GM19238 (cell line): Measurements from ENCODE around the gene MTNR1A.

Source experiments
- DNase-seq: peaks from one replicate; pipeline ENCODE4 v3.0.0; 2011; ENCODE audit warnings: low spot score; ENCODE audit not compliant: insufficient read length

Gene MTNR1A

DNA sequence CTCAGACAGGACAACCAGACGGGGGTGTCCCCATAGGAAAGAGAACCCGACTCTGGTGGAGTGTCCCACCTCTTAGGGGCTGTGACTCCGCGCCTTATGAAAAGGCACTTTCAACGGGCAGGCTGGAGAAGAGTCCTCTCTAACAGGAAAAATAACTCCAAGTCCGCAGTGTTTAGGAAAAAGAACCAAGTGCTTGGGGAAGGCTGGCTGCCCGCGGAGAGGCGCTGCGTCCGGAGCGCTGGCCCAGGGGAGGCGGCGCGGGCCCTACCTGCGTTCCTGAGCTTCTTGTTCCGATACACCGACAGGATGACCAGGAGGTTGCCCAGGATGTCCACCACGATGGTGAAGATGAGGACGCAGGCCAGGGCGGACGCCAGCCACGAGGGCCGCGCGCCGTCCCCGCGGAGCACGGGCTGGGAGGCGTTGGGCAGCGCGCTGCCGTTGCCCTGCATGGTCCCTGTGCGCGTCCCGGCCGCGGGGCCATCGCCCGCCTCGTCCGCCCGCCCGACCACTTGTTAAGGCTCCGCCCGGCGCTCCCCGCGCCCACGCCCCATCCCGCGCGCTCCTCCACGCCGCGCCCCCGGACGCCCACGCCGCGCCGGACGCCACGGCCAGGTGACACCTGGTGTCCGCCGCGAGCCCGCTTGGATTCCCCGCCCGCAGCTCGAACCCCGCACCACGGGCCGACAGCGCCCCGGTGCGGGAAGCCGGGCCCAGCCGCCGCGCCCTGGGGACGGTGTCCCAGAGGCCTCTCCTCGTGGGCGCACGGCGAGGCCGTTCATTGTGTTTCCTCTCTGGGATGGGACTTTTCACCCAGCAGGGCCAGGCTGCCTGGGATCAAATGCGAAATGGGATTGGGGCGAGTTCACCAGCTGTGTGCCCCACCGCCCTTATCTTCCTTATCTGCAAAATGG, at the start of gene MTNR1A:
Gene MTNR1A, minus strand, starts transcription at position 654 of the 914 bp plus-strand sequence. Its CDS starts 202 bp downstream, at position 452.
- no peak for DNase-seq

DNA sequence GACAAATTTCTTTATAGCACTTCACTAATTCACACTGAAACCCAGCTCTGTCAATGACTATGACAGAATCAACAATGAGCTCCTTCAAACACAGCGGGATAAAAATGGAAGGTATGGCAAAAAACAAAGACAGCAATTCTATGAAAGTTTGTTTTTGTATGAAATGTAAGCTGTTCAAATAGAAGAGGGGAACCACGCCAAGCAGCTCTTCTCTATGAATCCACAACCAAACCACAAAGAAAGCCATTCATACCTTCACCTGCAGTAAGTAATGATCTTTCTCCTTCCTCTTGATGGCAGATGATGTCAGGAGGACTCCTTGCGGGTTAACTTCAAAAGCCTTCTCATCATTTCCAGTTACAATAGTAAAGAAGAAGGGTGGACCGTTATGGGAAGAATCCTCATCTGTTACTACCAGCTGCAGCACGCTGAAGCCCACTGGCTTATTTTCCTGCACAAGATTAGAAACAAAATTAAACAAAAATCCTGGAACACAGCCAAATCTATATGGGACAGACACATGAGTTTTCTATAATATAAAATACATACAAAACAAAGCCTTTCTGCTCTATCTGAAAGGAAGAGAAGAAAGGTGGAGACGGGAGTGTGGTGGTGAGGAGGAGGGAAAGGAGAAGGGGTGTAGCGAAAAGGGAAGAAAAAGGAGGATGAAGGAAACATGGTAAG, 48.9 kb upstream of the MTNR1A start:
- DNase-seq, result no peak

- DNase-seq, result no peak
Measured at GRCh38 chr4:186602978-186603377, 47.6 kb upstream of the MTNR1A start.

DNA sequence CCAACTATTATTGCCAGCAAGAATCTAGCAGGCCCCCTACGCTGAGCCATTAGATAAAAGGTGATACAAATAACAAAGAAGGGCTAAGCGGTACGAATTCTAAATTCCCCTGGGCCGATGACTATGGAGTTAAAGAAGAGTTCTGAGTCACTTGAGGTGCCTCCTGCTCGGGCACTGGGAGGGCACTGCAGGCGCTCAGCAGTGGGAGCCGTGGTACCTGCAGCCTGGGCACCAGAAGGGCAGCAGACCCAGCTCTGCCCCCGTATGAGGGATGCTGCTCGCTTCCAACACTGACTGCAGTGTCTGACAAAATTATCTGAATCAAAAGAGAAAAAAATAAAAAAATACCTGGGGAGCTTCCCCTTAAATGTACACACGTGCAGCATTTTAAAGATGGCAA, 44.1 kb upstream of the MTNR1A start:
- DNase-seq, result no peak

GRCh38 chr4:186598686-186599085, 43.3 kb upstream of the MTNR1A start:
- DNase-seq, result no peak

DNA sequence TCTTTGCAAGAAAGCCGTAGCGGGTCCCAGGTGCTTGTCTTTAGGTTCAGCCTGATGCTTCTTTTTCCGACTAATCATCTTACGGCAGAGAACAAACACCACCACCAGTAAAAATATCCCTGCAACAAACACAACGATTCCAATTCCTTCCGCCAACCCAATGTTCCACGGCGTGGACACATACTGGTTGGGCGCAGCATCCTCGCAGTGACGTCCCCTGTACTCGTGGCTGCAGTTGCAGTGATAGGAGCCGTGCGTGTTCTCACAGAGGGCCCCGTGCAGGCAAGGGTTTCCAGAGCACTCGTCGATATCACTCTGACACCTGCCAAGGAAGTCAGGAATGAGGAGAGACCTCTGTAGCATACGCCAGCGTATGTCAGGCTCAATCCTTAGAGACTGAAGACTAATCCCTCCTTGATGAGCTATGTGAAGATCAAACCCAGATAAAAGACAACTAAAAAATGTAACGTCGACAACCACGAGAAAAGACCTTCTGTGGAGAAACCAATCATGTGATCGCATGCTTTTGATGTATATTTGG, 41.6 kb upstream of the MTNR1A start:
- no peak for DNase-seq

- DNase-seq, result no peak
Measured at GRCh38 chr4:186596346-186596745, 41.0 kb upstream of the MTNR1A start.

GRCh38 chr4:186593587-186593973, 38.2 kb upstream of the MTNR1A start:
- DNase-seq, result no peak

- no peak for DNase-seq
Measured at GRCh38 chr4:186592966-186593586, 37.7 kb upstream of the MTNR1A start.

DNA sequence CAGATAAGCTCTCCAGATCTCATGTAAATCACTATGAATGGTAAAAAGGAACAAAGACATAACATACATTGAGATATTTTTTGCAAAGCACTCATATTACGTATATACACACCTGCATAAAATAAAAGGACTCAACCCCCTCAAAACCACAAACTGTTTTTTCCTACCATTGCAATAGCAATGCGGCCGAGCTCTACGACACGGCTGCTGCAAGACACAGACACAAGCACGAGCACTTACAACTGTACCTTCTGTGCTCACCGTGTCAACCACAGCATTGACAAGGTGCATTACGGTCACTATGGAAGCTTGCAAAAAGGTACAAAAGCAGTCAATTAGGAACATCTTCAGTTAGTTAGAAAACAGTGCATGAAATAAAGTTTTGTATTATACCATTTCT, 37.1 kb upstream of the MTNR1A start:
- no peak for DNase-seq

- no peak for DNase-seq
Measured at GRCh38 chr4:186591651-186592050, 36.3 kb upstream of the MTNR1A start.

DNA sequence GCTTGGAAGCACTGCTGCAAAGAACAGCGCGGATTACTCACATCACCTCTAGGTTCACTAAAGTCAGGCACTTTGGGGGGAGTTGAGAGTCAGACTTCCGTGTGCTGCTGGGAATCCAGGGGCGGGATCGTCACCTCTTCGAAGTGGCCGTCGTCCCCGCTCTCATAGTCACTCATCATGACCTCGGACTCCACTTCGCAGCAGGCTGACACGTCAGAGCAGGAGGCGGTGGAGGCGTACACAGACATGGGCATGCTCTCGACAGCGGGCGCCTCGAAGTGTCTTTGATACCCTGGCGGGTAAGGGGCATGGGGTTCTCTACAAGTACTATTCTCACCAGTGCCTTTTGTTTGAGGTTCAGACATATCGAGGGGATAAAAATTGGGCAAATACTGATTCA, 33.1 kb upstream of the MTNR1A start:
- no peak for DNase-seq

GRCh38 chr4:186587416-186588018, 32.1 kb upstream of the MTNR1A start:
- DNase-seq, result peak; percentile 6

DNA sequence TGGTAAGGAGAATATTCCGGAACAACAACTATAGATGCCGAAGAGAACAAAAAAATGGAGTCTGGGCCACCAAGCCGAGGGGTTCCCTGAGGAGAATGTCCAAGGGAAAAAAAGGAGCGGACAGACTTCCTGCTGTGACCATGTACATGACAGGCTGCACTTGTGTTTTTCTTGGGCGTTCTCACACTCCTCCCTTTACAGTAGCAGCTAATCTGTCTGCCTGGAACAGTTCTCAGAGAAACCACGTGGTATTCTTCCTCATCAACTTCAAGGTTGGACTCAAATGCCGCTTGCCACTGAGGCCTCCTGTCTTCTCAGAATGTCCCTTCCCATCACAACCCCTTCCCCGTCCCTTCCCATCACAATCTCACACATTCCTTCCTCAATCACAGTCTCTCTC, 30.8 kb upstream of the MTNR1A start:
- no peak for DNase-seq

DNA sequence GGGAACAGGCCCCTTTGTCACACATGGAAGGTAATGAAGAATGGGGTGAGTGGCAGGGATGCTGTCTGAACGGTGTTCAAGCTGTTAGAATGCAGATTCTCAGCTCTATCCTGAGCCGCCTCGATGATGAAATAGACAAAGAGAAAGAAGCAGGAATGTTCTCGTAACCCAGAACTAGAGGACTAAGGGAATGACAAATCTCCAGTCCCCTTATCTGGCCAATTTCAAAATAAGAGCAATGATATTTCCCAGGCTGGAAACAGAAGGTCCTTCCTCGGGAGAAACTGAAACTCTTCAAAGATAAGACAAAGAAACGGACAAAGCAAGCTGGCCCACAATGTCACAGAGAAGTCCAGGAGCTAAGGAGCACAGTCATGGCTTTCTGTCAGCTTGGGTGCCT, 29.5 kb upstream of the MTNR1A start:
- DNase-seq, result no peak

- no peak for DNase-seq
Measured at GRCh38 chr4:186581421-186581820, 26.1 kb upstream of the MTNR1A start.

DNA sequence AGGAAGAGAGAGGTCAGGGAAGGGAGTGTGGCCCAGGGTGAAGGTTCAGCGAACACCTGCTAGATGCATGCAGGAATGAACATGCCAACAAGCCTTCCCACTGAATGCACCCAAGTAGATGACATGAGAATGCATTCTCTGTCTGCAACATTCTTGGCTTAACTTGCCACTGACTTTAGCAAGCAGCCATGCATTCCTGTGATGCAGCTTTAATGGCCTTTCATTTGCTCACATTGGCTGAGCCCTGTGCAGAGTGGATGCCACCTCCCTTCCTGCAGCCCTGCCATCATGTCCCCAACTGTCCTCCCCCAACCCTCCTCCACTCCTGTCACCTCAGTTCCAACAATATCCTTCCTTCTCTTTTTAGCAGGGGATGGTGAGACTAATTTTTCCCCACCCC, 25.3 kb upstream of the MTNR1A start:
- DNase-seq, result no peak

DNA sequence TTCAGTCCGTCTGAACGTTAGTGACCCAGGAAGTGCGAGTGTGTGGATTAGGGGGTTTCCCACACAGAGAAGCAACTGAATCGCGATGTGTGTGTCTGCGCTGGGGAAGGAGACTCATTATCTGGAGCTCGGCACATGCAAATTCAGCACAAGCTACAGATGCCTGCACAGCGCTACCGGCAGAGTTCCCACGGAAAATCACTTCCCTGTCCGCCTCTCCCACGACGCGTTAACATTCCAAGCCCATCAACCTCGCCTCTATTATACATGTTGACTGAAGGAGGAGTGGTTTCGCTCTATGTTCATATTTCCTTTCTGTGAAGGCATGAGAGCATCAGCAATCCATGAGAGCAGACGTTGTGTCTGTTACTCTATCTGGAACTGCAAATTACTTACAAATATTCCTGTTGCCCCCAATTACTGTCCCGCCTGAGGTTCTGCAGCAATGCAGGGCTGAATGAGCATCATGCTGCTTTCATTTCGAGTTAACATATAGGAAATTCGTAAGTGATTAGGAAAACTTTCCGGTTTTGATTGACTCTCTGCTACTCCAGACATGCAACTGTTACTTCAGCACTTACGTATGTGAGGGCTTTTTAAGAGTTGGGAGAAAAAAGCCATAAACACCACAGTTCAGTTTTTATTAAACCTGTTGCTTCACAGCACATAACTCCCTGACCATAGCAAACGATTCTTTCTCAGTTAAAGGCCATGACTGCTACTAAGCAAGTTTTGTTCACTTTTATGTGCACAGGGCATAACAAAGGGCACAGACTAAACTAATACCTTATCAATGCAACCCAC, 15.0 kb upstream of the MTNR1A start:
- no peak for DNase-seq

DNA sequence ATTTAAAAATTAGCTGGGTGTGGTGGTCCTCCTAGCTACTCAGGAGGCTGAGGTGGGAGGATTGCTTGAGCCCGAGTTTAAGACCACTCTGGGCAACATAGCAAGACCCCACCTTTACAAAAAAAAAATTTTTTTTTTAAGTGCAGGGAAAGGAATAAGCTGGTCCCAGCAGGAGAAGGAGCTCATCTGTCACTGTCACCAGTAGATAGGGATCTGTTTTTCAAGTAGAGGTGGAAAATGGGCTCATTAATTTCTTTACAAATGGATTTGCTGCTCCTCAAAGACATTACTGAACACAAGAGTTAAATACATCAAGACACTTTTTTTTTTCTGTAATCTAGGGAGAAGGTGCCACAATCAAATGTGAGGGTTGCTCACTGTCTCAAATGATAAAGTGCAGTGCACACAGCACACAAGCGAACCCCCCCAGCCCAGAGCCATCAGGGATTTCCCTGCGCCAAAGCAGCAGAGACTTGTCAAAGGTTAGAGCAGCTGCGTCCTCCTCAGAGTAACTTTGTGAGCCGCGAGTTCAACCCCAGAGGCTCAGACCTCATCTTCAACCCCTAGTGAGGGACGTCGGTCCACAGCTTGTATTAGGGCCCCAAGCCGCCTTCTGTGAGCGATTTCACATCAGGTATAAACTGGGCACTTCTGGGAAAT, 14.3 kb upstream of the MTNR1A start:
- DNase-seq, result no peak

GRCh38 chr4:186566068-186566467, 10.7 kb upstream of the MTNR1A start:
- no peak for DNase-seq
